Neural cell (in vitro differentiated cells): Measurements from ENCODE around the gene TFDP2. TPM values are rescaled to one million over a fixed set of nuclear protein-coding genes. Genes with fewer than 3 reads are reported as not detected.
"Not testable (repeated sequence)": the region's sequence is repeated elsewhere in the genome, so short reads cannot be mapped to it uniquely, and the experiment has no call there.

Experiments used
- H2AFZ ChIP-seq: fragments of 200-600, 300-800 bp; sonication (generic), shearing (Covaris generic); 2 replicates; pipeline ENCODE4 v1.6.0; 2014; ENCODE audit warnings: low read depth, mild to moderate bottlenecking, antibody characterized with exemption, low read length, moderate library complexity
- H3F3A ChIP-seq: fragments of 200-600 bp; shearing (Covaris generic); 2 replicates; pipeline ENCODE4 v1.6.1; 2016; ENCODE audit warnings: mild to moderate bottlenecking, moderate library complexity, mixed read lengths, antibody characterized with exemption, low read length; ENCODE audit not compliant: insufficient read depth, poor library complexity, severe bottlenecking
- H3K27ac ChIP-seq: fragments of 200-600, 300-800 bp; sonication (generic), shearing (Covaris generic); 2 replicates; pipeline ENCODE4 v1.5.1; 2014; ENCODE audit warnings: mild to moderate bottlenecking, low read length, moderate library complexity
- H3K27me3 ChIP-seq: fragments of 300-800, 200-600 bp; sonication (generic), shearing (Covaris generic); 2 replicates; pipeline ENCODE4 v1.6.0; 2014; ENCODE audit warnings: mild to moderate bottlenecking, low read depth, low read length, moderate library complexity; ENCODE audit not compliant: insufficient read depth
- H3K36me3 ChIP-seq: fragments of 300-800, 200-600 bp; sonication (generic), shearing (Covaris generic); 2 replicates; pipeline ENCODE4 v1.5.1; 2014; ENCODE audit warnings: mild to moderate bottlenecking, antibody characterized with exemption, low read length, moderate library complexity; ENCODE audit not compliant: insufficient read depth
- H3K4me2 ChIP-seq: fragments of 300-800, 200-600 bp; sonication (generic), shearing (Covaris generic); 2 replicates; pipeline ENCODE4 v1.6.0; 2014; ENCODE audit warnings: mild to moderate bottlenecking, low read length
- H3K4me3 ChIP-seq: fragments of 300-800, 200-600 bp; sonication (generic), shearing (Covaris generic); 2 replicates; pipeline ENCODE4 v1.5.1; 2014; ENCODE audit warnings: mild to moderate bottlenecking, low read length, moderate library complexity
- H3K79me2 ChIP-seq: fragments of 200-600 bp; shearing (Covaris generic); replicated peaks from 2 replicates; pipeline ENCODE4 v1.6.0; 2014; ENCODE audit warnings: mild to moderate bottlenecking, low read length, moderate library complexity; ENCODE audit not compliant: insufficient read depth
- H3K9ac ChIP-seq: fragments of 300-800, 200-600 bp; sonication (generic), shearing (Covaris generic); 2 replicates; pipeline ENCODE4 v1.6.1; 2016; ENCODE audit warnings: mild to moderate bottlenecking, low read length, mixed read lengths
- H3K9me2 ChIP-seq: fragments of 200-600 bp; shearing (Covaris generic); 2 replicates; pipeline ENCODE4 v1.6.1; 2016; ENCODE audit warnings: mild to moderate bottlenecking, low read length, mixed read lengths; ENCODE audit not compliant: insufficient read depth
- H3K9me3 ChIP-seq: fragments of 200-600, 300-800 bp; sonication (generic), shearing (Covaris generic); 2 replicates; pipeline ENCODE4 v1.6.1; 2016; ENCODE audit warnings: mild to moderate bottlenecking, mixed run types, low read length, moderate library complexity, mixed read lengths
- H4K20me1 ChIP-seq: fragments of 200-600 bp; shearing (Covaris generic); 2 replicates; pipeline ENCODE4 v1.6.1; 2016; ENCODE audit warnings: mild to moderate bottlenecking, mixed run types; ENCODE audit not compliant: insufficient read depth
- EP300 ChIP-seq: fragments of 450-650 bp; conservative IDR thresholded peaks from 2 replicates; pipeline ENCODE4 v1.6.1; 2014; ENCODE audit warnings: antibody characterized with exemption, mild to moderate bottlenecking, moderate library complexity; ENCODE audit not compliant: poor library complexity, severe bottlenecking
- EZH2 ChIP-seq: fragments of 200-600, 300-800 bp; shearing (Covaris generic), sonication (generic); IDR thresholded peaks from 2 replicates; pipeline ENCODE4 v1.6.1; 2014; ENCODE audit warnings: antibody characterized with exemption, low read length, borderline replicate concordance, mild to moderate bottlenecking; ENCODE audit not compliant: insufficient read depth, poor library complexity, severe bottlenecking
- MXI1 ChIP-seq: fragments of 450-650 bp; conservative IDR thresholded peaks from 2 replicates; pipeline ENCODE4 v1.6.1; 2014; ENCODE audit warnings: antibody characterized with exemption, mild to moderate bottlenecking; ENCODE audit not compliant: poor library complexity, severe bottlenecking
- POLR2AphosphoS5 ChIP-seq: IDR thresholded peaks from 2 replicates; pipeline ENCODE4 v1.6.1; 2012
- RAD21 ChIP-seq: fragments of 450-650 bp; conservative IDR thresholded peaks from 2 replicates; pipeline ENCODE4 v1.6.1; 2014; ENCODE audit warnings: antibody characterized with exemption, mild to moderate bottlenecking, moderate library complexity
- SMC3 ChIP-seq: fragments of 450-650 bp; conservative IDR thresholded peaks from 2 replicates; pipeline ENCODE4 v1.6.1; 2014; ENCODE audit warnings: antibody characterized with exemption, mild to moderate bottlenecking, moderate library complexity; ENCODE audit not compliant: poor library complexity
- TAF1 ChIP-seq: IDR thresholded peaks from 2 replicates; pipeline ENCODE4 v1.6.1; 2012; ENCODE audit warnings: low read depth
- polyA plus RNA-seq: library from polyadenylated mRNA; depleted of rRNA; stranded (reverse); fragments of >200 nt; gene quantifications from 2 replicates; pipeline ENCODE4 v1.2.3, GENCODE V29; 2014
- TF ChIP-seq, protein P1 (sequence below): fragments of 450-650 bp; IDR thresholded peaks from 2 replicates; pipeline ENCODE4 v1.5.1; 2014; ENCODE audit warnings: antibody characterized with exemption, mild to moderate bottlenecking, moderate library complexity; ENCODE audit not compliant: poor library complexity, severe bottlenecking
- TF ChIP-seq, protein P2 (sequence below): IDR thresholded peaks from 2 replicates; pipeline ENCODE4 v1.6.1; 2012; ENCODE audit warnings: borderline replicate concordance

The TFDP2 gene
- polyA plus RNA-seq, 1 donor from 2014 or later: 17.0 TPM

DNA sequence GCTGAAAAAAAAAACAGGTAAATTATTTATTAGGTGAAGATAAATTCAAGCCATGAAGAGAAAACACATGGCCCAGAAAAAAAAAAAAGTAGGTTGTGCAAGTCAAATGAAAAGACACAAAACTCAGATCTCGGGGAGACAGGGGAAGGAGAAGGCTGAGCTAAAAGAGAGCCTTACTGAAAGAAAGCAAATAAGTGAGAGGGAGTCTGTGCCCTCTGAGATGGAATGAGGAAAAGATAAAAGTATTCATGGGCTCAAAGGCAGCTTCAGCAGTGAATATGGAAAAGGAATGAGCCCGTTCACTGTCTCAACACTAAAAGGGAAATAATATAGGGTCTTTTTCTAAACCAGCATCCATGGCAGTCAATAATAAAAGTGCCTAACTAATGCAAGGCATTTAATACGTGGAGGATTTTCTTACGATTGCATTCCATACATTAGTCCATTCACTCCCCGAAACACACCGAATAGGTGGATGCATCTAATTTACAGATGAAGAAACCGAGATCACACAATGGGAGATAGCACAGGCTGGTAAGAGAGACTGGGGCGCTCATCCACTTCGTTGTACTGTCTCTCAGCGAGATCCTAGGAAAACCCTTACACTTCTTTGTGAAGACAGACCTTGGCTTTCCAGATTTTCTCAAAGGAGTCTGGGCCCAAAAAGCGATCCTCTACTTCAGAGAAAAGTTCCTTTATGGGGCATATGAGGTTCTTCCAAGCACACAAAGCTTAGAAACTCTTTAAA, 1.1 kb downstream of the TFDP2 start:
- peak overlapping the region; percentile 94 for H3K4me3 ChIP-seq
- H3K27ac ChIP-seq: no peak overlapping the region
- no peaks in the 10 kb centered on the region for H3K9me2 ChIP-seq
- H3K9me3 ChIP-seq: no peaks in the 10 kb centered on the region
- H3K9ac ChIP-seq: peak overlapping the region; percentile 69
- H3K27me3 ChIP-seq: no peaks in the 10 kb centered on the region
- H2AFZ ChIP-seq: peak overlapping the region; percentile 80
- H3K4me2 ChIP-seq: peak overlapping the region; percentile 87
- H3K36me3 ChIP-seq: no peaks in the 10 kb centered on the region
- H3K79me2 ChIP-seq: peaks cover 42% of the 10 kb centered on the region
- H3F3A ChIP-seq: no peaks in the 10 kb centered on the region
- TF ChIP-seq SMC3 (no peak), RAD21 (no peak), EP300 (no peak), TAF1 (no peak), MXI1 (no peak), POLR2AphosphoS5 (no peak), EZH2 (no peak)
- TF ChIP-seq, protein P1, sequence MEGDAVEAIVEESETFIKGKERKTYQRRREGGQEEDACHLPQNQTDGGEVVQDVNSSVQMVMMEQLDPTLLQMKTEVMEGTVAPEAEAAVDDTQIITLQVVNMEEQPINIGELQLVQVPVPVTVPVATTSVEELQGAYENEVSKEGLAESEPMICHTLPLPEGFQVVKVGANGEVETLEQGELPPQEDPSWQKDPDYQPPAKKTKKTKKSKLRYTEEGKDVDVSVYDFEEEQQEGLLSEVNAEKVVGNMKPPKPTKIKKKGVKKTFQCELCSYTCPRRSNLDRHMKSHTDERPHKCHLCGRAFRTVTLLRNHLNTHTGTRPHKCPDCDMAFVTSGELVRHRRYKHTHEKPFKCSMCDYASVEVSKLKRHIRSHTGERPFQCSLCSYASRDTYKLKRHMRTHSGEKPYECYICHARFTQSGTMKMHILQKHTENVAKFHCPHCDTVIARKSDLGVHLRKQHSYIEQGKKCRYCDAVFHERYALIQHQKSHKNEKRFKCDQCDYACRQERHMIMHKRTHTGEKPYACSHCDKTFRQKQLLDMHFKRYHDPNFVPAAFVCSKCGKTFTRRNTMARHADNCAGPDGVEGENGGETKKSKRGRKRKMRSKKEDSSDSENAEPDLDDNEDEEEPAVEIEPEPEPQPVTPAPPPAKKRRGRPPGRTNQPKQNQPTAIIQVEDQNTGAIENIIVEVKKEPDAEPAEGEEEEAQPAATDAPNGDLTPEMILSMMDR: no peak
- TF ChIP-seq, protein P2, sequence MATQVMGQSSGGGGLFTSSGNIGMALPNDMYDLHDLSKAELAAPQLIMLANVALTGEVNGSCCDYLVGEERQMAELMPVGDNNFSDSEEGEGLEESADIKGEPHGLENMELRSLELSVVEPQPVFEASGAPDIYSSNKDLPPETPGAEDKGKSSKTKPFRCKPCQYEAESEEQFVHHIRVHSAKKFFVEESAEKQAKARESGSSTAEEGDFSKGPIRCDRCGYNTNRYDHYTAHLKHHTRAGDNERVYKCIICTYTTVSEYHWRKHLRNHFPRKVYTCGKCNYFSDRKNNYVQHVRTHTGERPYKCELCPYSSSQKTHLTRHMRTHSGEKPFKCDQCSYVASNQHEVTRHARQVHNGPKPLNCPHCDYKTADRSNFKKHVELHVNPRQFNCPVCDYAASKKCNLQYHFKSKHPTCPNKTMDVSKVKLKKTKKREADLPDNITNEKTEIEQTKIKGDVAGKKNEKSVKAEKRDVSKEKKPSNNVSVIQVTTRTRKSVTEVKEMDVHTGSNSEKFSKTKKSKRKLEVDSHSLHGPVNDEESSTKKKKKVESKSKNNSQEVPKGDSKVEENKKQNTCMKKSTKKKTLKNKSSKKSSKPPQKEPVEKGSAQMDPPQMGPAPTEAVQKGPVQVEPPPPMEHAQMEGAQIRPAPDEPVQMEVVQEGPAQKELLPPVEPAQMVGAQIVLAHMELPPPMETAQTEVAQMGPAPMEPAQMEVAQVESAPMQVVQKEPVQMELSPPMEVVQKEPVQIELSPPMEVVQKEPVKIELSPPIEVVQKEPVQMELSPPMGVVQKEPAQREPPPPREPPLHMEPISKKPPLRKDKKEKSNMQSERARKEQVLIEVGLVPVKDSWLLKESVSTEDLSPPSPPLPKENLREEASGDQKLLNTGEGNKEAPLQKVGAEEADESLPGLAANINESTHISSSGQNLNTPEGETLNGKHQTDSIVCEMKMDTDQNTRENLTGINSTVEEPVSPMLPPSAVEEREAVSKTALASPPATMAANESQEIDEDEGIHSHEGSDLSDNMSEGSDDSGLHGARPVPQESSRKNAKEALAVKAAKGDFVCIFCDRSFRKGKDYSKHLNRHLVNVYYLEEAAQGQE: no peak
- H4K20me1 ChIP-seq: no peaks in the 10 kb centered on the region

DNA sequence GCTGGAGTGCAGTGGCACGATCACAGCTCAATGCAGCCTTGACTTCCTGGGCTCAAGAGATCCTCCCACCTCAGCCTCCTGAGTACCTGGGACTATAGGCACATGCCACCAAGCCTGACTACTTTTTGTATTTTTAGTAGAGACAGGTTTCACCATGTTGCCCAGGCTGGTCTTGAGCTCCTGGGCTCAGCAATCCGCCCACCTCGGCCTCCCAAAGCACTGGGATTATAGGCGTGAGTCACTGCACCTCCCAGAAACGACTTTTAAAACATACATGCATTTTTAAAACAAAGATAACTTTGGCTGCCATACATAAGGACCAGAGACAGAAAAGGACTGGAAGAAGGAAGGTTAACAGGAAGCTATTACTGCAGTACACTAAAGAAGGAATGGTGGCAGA, 4.8 kb downstream of the TFDP2 start:
- not testable (repeated sequence) for H3K4me2 ChIP-seq, H3K9ac ChIP-seq, H3F3A ChIP-seq, H2AFZ ChIP-seq, H3K4me3 ChIP-seq, H3K9me3 ChIP-seq, H3K27ac ChIP-seq, H3K27me3 ChIP-seq, H4K20me1 ChIP-seq, H3K9me2 ChIP-seq, H3K36me3 ChIP-seq
- peaks cover 42% of the 10 kb centered on the region for H3K79me2 ChIP-seq

DNA sequence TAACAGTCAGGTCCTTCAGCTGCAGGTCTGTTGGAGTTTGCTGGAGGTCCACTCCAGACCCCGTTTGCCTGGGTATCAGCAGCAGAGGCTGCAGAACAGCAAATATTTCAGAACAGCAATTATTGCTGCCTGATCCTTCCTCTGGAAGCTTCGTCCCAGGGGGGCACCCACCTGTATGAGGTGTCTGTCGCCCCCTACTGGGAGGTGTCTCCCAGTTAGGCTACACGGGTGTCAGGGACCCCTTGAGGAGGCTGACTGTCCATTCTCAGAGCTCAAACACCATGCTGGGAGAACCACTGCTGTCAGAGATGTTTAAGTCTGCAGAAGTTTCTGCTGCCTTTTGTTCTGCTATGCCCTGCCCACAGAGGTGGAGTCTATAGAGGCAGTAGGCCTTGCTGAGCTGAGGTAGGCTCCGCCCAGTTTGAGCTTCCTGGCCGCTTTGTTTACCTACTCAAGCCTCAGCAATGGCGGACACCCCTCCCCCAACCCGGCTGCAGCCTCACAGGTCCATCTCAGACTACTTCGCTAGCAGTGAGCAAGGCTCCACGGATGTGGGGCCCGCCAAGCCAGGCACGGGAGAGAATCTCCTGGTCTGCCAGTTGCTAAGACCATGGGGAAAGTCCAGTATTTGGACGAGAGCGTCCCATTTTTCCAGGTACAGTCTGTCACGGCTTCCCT, 8.6 kb downstream of the TFDP2 start:
- H3K4me2 ChIP-seq, H3K9ac ChIP-seq, H3K27ac ChIP-seq: not testable (repeated sequence)

DNA sequence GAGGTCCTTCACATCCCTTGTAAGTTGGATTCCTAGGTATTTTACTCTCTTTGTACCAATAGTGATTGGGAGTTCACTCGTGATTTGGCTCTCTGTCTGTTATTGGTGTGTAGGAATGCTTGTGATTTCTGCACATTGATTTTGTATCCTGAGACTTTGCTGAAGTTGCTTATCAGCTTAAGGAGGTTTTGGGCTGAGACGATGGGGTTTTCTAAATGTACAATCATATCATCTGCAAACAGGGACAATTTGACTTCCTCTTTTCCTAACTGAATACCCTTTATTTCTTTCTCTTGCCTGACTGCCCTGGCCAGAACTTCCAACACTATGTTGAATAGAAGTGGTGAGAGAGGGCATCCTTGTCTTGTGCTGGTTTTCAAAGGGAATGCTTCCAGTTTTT, 12.3 kb downstream of the TFDP2 start:
- H2AFZ ChIP-seq, H3F3A ChIP-seq, H3K9ac ChIP-seq, H3K4me3 ChIP-seq, H3K4me2 ChIP-seq, H3K9me2 ChIP-seq, H3K79me2 ChIP-seq, H3K36me3 ChIP-seq, H3K27me3 ChIP-seq, H3K9me3 ChIP-seq, H4K20me1 ChIP-seq, H3K27ac ChIP-seq: not testable (repeated sequence)

More for the DNA sequence above, 8.6 kb downstream of the TFDP2 start:
- H3K36me3 ChIP-seq, H3K9me3 ChIP-seq, H2AFZ ChIP-seq, H3K9me2 ChIP-seq, H3K4me3 ChIP-seq, H4K20me1 ChIP-seq, H3F3A ChIP-seq, H3K27me3 ChIP-seq: not testable (repeated sequence)
- peaks cover 15% of the 10 kb centered on the region for H3K79me2 ChIP-seq
